Gastrocnemius medialis (tissue), 4 donors: Measurements from ENCODE around the gene INPP4A. TPM values are rescaled to one million over a fixed set of nuclear protein-coding genes. Genes with fewer than 3 reads are reported as not detected.

Source experiments
- ATAC-seq, 2 donors: fragments of 150-250 bp; one replicate each; pipeline ENCODE4 v1.9.1; 2016
- DNase-seq, 2 donors: peaks; one replicate each; pipeline ENCODE4 v3.0.0-alpha.2; 2019
- H3K27ac ChIP-seq, 4 donors: fragments of 200-600 bp; sonication (generic); 1 replicate in 1 of 4; 2 replicates in 3 of 4; pipeline ENCODE4 v1.5.1; 2016 to 2018; ENCODE audit warnings: mild to moderate bottlenecking in 2 of 4, moderate library complexity in 1 of 4
- H3K27me3 ChIP-seq, 3 donors: fragments of 200-600 bp; sonication (generic) in 2 of 3; 1 replicate in 1 of 3; 2 replicates in 2 of 3; pipeline versions ENCODE4 v1.5.1 to v1.6.0; 2016 to 2019; ENCODE audit warnings: mild to moderate bottlenecking in 1 of 3, moderate library complexity in 1 of 3
- H3K36me3 ChIP-seq, 2 donors: fragments of 200-600 bp; sonication (generic) in 1 of 2; one replicate each; pipeline ENCODE4 v1.5.1; 2017 to 2018
- H3K4me1 ChIP-seq, 2 donors: fragments of 200-600 bp; sonication (generic) in 1 of 2; one replicate each; pipeline ENCODE4 v1.5.1; 2016 to 2017; ENCODE audit warnings: mild to moderate bottlenecking in 2 of 2
- H3K4me3 ChIP-seq, 4 donors: fragments of 200-600 bp; sonication (generic) in 3 of 4; 1 replicate in 1 of 4; 2 replicates in 3 of 4; pipeline ENCODE4 v1.5.1; 2016 to 2019; ENCODE audit warnings: mild to moderate bottlenecking in 2 of 4
- H3K9me3 ChIP-seq, 3 donors: fragments of 200-600 bp; sonication (generic) in 2 of 3; 1 replicate in 1 of 3; 2 replicates in 2 of 3; pipeline ENCODE4 v1.5.1; 2016 to 2019
- CTCF ChIP-seq, 5 experiments: fragments of 450-650 bp in 3 of 5; fragments of 200-600 bp in 2 of 5; sonication (generic) in 2 of 5; IDR thresholded peaks in 4 of 5; conservative IDR thresholded peaks in 1 of 5; 1 replicate in 4 of 5; 2 replicates in 1 of 5; pipeline ENCODE4 v1.5.1; 2016 to 2019; ENCODE audit warnings: antibody characterized with exemption in 5 of 5, mild to moderate bottlenecking in 3 of 5, moderate library complexity in 3 of 5
- POLR2A ChIP-seq, 2 donors: fragments of 450-650 bp; IDR thresholded peaks; one replicate each; pipeline ENCODE4 v1.6.1; 2017; ENCODE audit warnings: antibody characterized with exemption in 2 of 2, mild to moderate bottlenecking in 2 of 2, moderate library complexity in 2 of 2
- in situ Hi-C, 4 donors: fragments of 200-750 bp; cut with MboI; loops; one replicate each; pipeline versions ENCODE4 v1.15.0 to v1.8.0; 2017; ENCODE audit warnings: low sequenced_read_pairs in 4 of 4
- intact Hi-C: fragments of 100-400 bp; cut with DNase I; formaldehyde crosslinking; loops from one replicate; pipeline ENCODE4 v1.15.1; 2023; ENCODE audit warnings: low total_unique reads
- total RNA-seq, 4 donors: library from RNA; depleted of rRNA; stranded (reverse); fragments of >200 nt; gene quantifications; one replicate each; pipeline versions ENCODE4 v1.1.0 to v1.2.3, GENCODE V29; 2016

INPP4A gene
- total RNA-seq, 4 donors from 2014 or later = 9.8 to 19.6 (median 16.0) TPM

- no peak overlapping the region for H3K4me3 ChIP-seq
- H3K4me1 ChIP-seq = no peaks in the 10 kb centered on the region
- H3K9me3 ChIP-seq = no peaks in the 10 kb centered on the region
- ATAC-seq (no peak), DNase-seq (no peak)
- H3K36me3 ChIP-seq = peaks cover 0 to 60% of the 10 kb centered on the region in 2 donors
- intact Hi-C loops = no loop called here
- no peak overlapping the region for H3K27ac ChIP-seq
- no peaks in the 10 kb centered on the region for H3K27me3 ChIP-seq
- TF ChIP-seq POLR2A (IDR thresholded peaks at IDR 0.05) = no peak
- no peak for TF ChIP-seq CTCF (IDR thresholded peaks at IDR 0.05 in 4 of 5, conservative IDR thresholded peaks at IDR 0.05 in 1 of 5)
- in situ Hi-C loops = no loop called here
These were observed 93.8 kb downstream of the INPP4A start for GRCh38 chr2:98538280-98539041.

DNA sequence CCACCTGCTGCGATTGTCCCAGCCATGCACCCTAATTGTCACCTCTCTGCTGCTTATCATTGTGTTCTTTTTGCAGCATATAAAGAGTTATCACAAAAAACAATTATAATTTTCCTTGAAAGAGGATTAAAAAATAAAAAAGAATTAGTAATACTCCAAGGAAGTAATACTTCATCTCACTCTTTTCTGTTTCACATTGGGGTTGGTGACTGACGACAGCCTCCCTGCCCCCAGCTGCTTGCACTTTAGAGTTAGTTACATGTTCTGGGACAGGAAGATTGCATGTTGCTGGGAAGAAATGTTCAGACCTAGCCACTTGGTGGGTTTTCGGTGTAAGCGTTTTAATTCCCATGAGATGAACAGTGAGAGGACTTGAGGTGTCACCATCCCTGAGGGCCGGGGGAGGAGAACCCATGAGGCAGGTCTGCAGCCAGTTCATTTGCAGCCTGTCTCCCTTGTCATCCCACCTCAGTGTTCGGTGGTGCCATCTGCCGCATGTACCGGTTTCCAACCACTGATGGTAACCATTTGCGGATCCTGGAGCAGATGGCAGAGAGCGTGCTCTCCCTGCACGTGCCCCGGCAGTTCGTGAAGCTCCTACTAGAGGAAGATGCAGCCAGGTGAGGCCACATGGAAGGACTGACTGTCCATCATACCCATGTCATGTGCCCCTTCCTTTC, 94.5 kb downstream of the INPP4A start:
- Histone ChIP-seq H3K36me3 (peaks cover 0 to 68% of the 10 kb centered on the region in 2 donors), H3K27me3 (no peaks in the 10 kb centered on the region), H3K27ac (no peak overlapping the region), H3K4me1 (no peaks in the 10 kb centered on the region), H3K9me3 (no peaks in the 10 kb centered on the region), H3K4me3 (no peak overlapping the region)
- DNase-seq = no peak
- TF ChIP-seq POLR2A (IDR thresholded peaks at IDR 0.05) = no peak
- TF ChIP-seq CTCF (IDR thresholded peaks at IDR 0.05 in 4 of 5, conservative IDR thresholded peaks at IDR 0.05 in 1 of 5) = no peak
- in situ Hi-C loops = no loop called here
- ATAC-seq = no peak
- intact Hi-C loops = no loop called here

DNA sequence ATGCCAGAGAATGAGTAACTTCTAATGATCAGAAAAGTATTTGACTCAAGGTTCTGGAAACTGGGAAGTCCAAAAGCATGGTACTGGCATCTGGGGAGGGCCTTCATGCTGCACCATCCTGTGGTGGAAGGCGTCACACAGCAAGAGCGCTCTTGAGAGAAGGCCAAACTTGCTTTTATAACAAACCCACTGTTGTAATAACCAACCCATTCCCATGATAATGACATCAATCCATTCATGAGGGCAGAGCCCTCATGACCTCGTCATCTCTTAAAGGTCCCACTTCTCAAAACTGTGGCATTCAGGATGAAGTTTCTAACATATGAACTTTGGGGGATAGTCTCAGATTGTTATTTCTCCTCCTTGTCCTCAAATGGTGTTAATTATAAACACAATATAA, 95.9 kb downstream of the INPP4A start:
- no peak overlapping the region for H3K27ac ChIP-seq

GRCh38 chr2:98541489-98541888, 96.8 kb downstream of the INPP4A start:
- H3K4me1 ChIP-seq = no peaks in the 10 kb centered on the region
- peaks cover 3 to 76% of the 10 kb centered on the region in 2 donors for H3K36me3 ChIP-seq
- H3K27me3 ChIP-seq = no peaks in the 10 kb centered on the region
- ATAC-seq (no peak), DNase-seq (no peak)
- intact Hi-C loops (no loop called here), in situ Hi-C loops (no loop called here)
- H3K9me3 ChIP-seq = no peaks in the 10 kb centered on the region
- no peak overlapping the region for H3K27ac ChIP-seq
- TF ChIP-seq CTCF (IDR thresholded peaks at IDR 0.05 in 4 of 5, conservative IDR thresholded peaks at IDR 0.05 in 1 of 5) = no peak
- TF ChIP-seq POLR2A (IDR thresholded peaks at IDR 0.05) = no peak
- H3K4me3 ChIP-seq = no peak overlapping the region

More for the DNA sequence above, 95.9 kb downstream of the INPP4A start:
- Histone ChIP-seq H3K9me3 (no peaks in the 10 kb centered on the region), H3K4me1 (no peaks in the 10 kb centered on the region), H3K36me3 (peaks cover 2 to 81% of the 10 kb centered on the region in 2 donors), H3K4me3 (no peak overlapping the region), H3K27me3 (no peaks in the 10 kb centered on the region)
- DNase-seq (no peak), ATAC-seq (no peak)
- intact Hi-C loops (no loop called here), in situ Hi-C loops (no loop called here)
- TF ChIP-seq CTCF (IDR thresholded peaks at IDR 0.05 in 4 of 5, conservative IDR thresholded peaks at IDR 0.05 in 1 of 5) (no peak), POLR2A (IDR thresholded peaks at IDR 0.05) (no peak)
